DND-41 (cell line): ENCODE measurements around the gene A2M.

ENCODE experiments used
- EZH2 ChIP-seq: IDR thresholded peaks from 3 replicates; pipeline ENCODE4 v1.6.1; 2012; ENCODE audit warnings: borderline replicate concordance, low read depth, mild to moderate bottlenecking, moderate library complexity, low read length, inconsistent platforms; ENCODE audit not compliant: severe bottlenecking
- TF ChIP-seq, protein P1 (sequence below): IDR thresholded peaks from 2 replicates; pipeline ENCODE4 v1.5.1; 2012; ENCODE audit warnings: borderline replicate concordance, low read length, moderate library complexity, mild to moderate bottlenecking; ENCODE audit not compliant: poor library complexity, severe bottlenecking; ENCODE audit errors: extremely low read depth

DNA sequence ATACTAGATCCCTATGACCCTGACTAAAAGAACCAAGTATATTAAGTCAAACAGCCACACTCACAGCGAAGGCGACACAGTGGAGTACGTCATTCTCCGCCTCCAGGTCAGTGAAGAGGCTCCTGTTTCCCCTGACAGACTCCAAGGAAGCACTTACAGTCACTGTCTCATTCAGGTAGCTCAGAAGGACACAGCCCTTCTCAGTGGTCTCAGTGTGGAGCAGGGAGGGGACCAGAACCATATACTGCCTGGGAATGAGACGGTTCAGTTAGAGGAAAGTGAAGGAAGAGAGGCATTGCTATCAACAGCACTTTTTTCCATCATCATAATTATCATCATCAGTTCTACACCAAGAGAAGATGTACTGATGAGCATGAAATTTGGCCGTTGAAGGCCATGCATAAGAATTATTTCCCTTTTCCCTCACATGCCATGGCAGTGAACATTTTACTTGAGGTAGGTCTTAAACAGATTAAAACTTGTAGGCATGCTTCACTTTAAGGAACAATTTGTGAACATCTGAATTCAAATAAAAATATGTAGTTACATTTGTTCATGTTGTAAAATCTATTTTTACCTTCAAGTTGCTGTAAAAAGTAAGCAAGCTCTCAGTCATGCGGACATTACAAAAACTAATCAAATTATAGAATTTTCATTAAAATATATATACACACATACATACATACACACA, 2.3 kb downstream of the A2M start:
- TF ChIP-seq, protein P1, sequence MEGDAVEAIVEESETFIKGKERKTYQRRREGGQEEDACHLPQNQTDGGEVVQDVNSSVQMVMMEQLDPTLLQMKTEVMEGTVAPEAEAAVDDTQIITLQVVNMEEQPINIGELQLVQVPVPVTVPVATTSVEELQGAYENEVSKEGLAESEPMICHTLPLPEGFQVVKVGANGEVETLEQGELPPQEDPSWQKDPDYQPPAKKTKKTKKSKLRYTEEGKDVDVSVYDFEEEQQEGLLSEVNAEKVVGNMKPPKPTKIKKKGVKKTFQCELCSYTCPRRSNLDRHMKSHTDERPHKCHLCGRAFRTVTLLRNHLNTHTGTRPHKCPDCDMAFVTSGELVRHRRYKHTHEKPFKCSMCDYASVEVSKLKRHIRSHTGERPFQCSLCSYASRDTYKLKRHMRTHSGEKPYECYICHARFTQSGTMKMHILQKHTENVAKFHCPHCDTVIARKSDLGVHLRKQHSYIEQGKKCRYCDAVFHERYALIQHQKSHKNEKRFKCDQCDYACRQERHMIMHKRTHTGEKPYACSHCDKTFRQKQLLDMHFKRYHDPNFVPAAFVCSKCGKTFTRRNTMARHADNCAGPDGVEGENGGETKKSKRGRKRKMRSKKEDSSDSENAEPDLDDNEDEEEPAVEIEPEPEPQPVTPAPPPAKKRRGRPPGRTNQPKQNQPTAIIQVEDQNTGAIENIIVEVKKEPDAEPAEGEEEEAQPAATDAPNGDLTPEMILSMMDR, result no peak
- TF ChIP-seq EZH2, result no peak
